A549 (cell line): Measurements from ENCODE around the gene MAD2L1BP. TPM values are rescaled to one million over a fixed set of nuclear protein-coding genes. Genes with fewer than 3 reads are reported as not detected.

Experiments
- ATAC-seq, 2 experiments: fragments of 200-7000 bp in 1 of 2; fragments of >200 bp in 1 of 2; cut with Nextera tagmentation in 1 of 2; cut with Tn5 transposase in 1 of 2; 3 replicates each; pipeline versions ENCODE4 v1.8.0 to v1.9.1; 2018 to 2020; ENCODE audit warnings: mild to moderate bottlenecking in 1 of 2, moderate library complexity in 1 of 2
- CTCF ChIA-PET: fragments of 300-600 bp; sonication (Branson Sonifier 250); formaldehyde crosslinking; extraction: SDS; loops from one replicate; lab custom pipeline; 2021; ENCODE audit warnings: antibody characterized with exemption, inconsistent platforms; lab: Yijun Ruan, JAX
- POLR2A ChIA-PET: fragments of 350-600 bp; formaldehyde crosslinking; extraction: SDS; loops from one replicate; lab custom pipeline; 2021; ENCODE audit warnings: antibody characterized with exemption, inconsistent platforms; lab: Yijun Ruan, JAX
- DNase-seq, 2 experiments: peaks; one replicate each; pipeline versions ENCODE4 v3.0.0 to v3.0.0-alpha.2; 2011 to 2016; ENCODE audit warnings: low read depth in 1 of 2, low spot score in 1 of 2
- FAIRE-seq: peaks from 2 replicates; lab custom pipeline; 2011; peaks lifted over from hg19 to GRCh38; lab: Jason Lieb, UNC
- H3K27ac ChIP-seq, 2 experiments: fragments of >200 bp; sonication (Bioruptor Twin); formaldehyde crosslinking; 3 replicates each; pipeline ENCODE4 v1.5.1; 2016 to 2017
- H3K4me1 ChIP-seq: fragments of >200 bp; sonication (Bioruptor Twin); formaldehyde crosslinking; 3 replicates; pipeline ENCODE4 v1.6.1; 2016
- H3K4me2 ChIP-seq: fragments of >200 bp; sonication (Bioruptor Twin); formaldehyde crosslinking; 3 replicates; pipeline ENCODE4 v1.6.1; 2016
- H3K4me3 ChIP-seq: fragments of >200 bp; sonication (Bioruptor Twin); formaldehyde crosslinking; 3 replicates; pipeline ENCODE4 v1.5.1; 2016
- H3K9me3 ChIP-seq: fragments of >200 bp; sonication (Bioruptor Twin); formaldehyde crosslinking; 3 replicates; pipeline ENCODE4 v1.6.1; 2016
- BCL3 ChIP-seq: fragments of >200 bp; sonication (Bioruptor Twin); formaldehyde crosslinking; IDR thresholded peaks from 3 replicates; pipeline ENCODE4 v1.6.1; 2016
- BHLHE40 ChIP-seq: IDR thresholded peaks from 2 replicates; pipeline ENCODE4 v1.6.1; 2012; ENCODE audit warnings: low read depth, low read length, inconsistent platforms
- CBX2 ChIP-seq: fragments of 200-600 bp; sonication (generic); IDR thresholded peaks from 2 replicates; pipeline ENCODE4 v1.6.1; 2016; ENCODE audit warnings: low read depth, mild to moderate bottlenecking, borderline replicate concordance
- CEBPB ChIP-seq, 2 experiments: fragments of >200 bp in 1 of 2; sonication (Bioruptor Twin) in 1 of 2; formaldehyde crosslinking in 1 of 2; IDR thresholded peaks; 2 replicates each; pipeline ENCODE4 v1.6.1; 2012 to 2016
- E2F6 ChIP-seq: IDR thresholded peaks from 2 replicates; pipeline ENCODE4 v1.6.1; 2012; ENCODE audit warnings: low read depth, borderline replicate concordance
- EHF ChIP-seq: fragments of 250-450 bp; sonication (Bioruptor Pico); IDR thresholded peaks from 2 replicates; pipeline ENCODE4 v1.5.0; 2020; ENCODE audit warnings: mild to moderate bottlenecking
- ELK1 ChIP-seq: fragments of 150-350 bp; IDR thresholded peaks from 2 replicates; pipeline ENCODE4 v1.6.1; 2014; ENCODE audit warnings: low read depth, mild to moderate bottlenecking, low read length
- ESRRA ChIP-seq: fragments of 150-350 bp; IDR thresholded peaks from 2 replicates; pipeline ENCODE4 v1.6.1; 2014; ENCODE audit warnings: mild to moderate bottlenecking, low read length, borderline replicate concordance
- FOSL2 ChIP-seq, 2 experiments: fragments of 450-650 bp in 1 of 2; fragments of >200 bp in 1 of 2; sonication (Bioruptor Twin) in 1 of 2; formaldehyde crosslinking; IDR thresholded peaks; 2 replicates each; pipeline versions ENCODE4 v1.5.0 to v1.6.1; 2016 to 2020; ENCODE audit warnings: mild to moderate bottlenecking in 1 of 2, moderate library complexity in 1 of 2
- FOXS1 ChIP-seq: fragments of 250-450 bp; sonication (Bioruptor Pico); IDR thresholded peaks from 2 replicates; pipeline ENCODE4 v1.5.0; 2020; ENCODE audit warnings: mild to moderate bottlenecking, moderate library complexity
- GATA3 ChIP-seq: IDR thresholded peaks from 2 replicates; pipeline ENCODE4 v1.6.1; 2012; ENCODE audit warnings: borderline replicate concordance
- HEYL ChIP-seq: fragments of 250-450 bp; sonication (Bioruptor Pico); IDR thresholded peaks from 2 replicates; pipeline ENCODE4 v1.8.0; 2021; ENCODE audit warnings: mild to moderate bottlenecking, moderate library complexity
- HOXB5 ChIP-seq: fragments of 250-450 bp; sonication (Bioruptor Pico); IDR thresholded peaks from 2 replicates; pipeline ENCODE4 v1.5.0; 2020; ENCODE audit warnings: mild to moderate bottlenecking, moderate library complexity
- JUN ChIP-seq, 2 experiments: fragments of >200 bp; sonication (Bioruptor Twin); formaldehyde crosslinking; IDR thresholded peaks; 2 replicates in 1 of 2; 3 replicates in 1 of 2; pipeline ENCODE4 v1.6.1; 2016 to 2017
- KDM5A ChIP-seq: fragments of 200-600 bp; sonication (generic); IDR thresholded peaks from 2 replicates; pipeline ENCODE4 v1.6.1; 2016; ENCODE audit warnings: antibody characterized with exemption, mild to moderate bottlenecking
- MAZ ChIP-seq: fragments of 150-350 bp; IDR thresholded peaks from 2 replicates; pipeline ENCODE4 v1.6.1; 2014; ENCODE audit warnings: antibody characterized with exemption, low read depth, low read length, borderline replicate concordance
- MYC ChIP-seq: IDR thresholded peaks from 2 replicates; pipeline ENCODE4 v1.6.1; 2012; ENCODE audit warnings: mild to moderate bottlenecking, inconsistent platforms, low read length, improper control_type of control experiment, borderline replicate concordance
- NPAS2 ChIP-seq: fragments of 250-450 bp; sonication (Bioruptor Pico); IDR thresholded peaks from 2 replicates; pipeline ENCODE4 v1.8.0; 2022; ENCODE audit warnings: mild to moderate bottlenecking, moderate library complexity, borderline replicate concordance
- NR3C1 ChIP-seq: fragments of >200 bp; sonication (Bioruptor Twin); formaldehyde crosslinking; IDR thresholded peaks from 3 replicates; pipeline ENCODE4 v1.6.1; 2017
- PHF8 ChIP-seq: fragments of 200-600 bp; sonication (generic); IDR thresholded peaks from 2 replicates; pipeline ENCODE4 v1.6.1; 2016; ENCODE audit warnings: low read depth, mild to moderate bottlenecking, antibody characterized with exemption, moderate library complexity, borderline replicate concordance
- POLR2A ChIP-seq: IDR thresholded peaks from 2 replicates; pipeline ENCODE4 v1.6.1; 2012; ENCODE audit warnings: mild to moderate bottlenecking, low read length
- RCOR1 ChIP-seq: fragments of 150-350 bp; IDR thresholded peaks from 2 replicates; pipeline ENCODE4 v1.6.1; 2014; ENCODE audit warnings: antibody characterized with exemption, low read length, low read depth
- RFX5 ChIP-seq: fragments of 450-650 bp; IDR thresholded peaks from 2 replicates; pipeline ENCODE4 v1.7.1; 2014; ENCODE audit warnings: antibody characterized with exemption, mild to moderate bottlenecking, moderate library complexity
- RNF2 ChIP-seq: fragments of 200-600 bp; sonication (generic); IDR thresholded peaks from 2 replicates; pipeline ENCODE4 v1.6.1; 2016; ENCODE audit warnings: low read depth, mild to moderate bottlenecking, antibody characterized with exemption, moderate library complexity, borderline replicate concordance
- TP53 ChIP-seq: fragments of 250-450 bp; sonication (Bioruptor Pico); IDR thresholded peaks from 2 replicates; pipeline ENCODE4 v1.5.0; 2021; ENCODE audit warnings: mild to moderate bottlenecking, moderate library complexity
- USF2 ChIP-seq: fragments of 450-650 bp; IDR thresholded peaks from 2 replicates; pipeline ENCODE4 v1.6.1; 2014; ENCODE audit warnings: antibody characterized with exemption
- ZSCAN20 ChIP-seq: fragments of 250-450 bp; sonication (Bioruptor Pico); IDR thresholded peaks from 2 replicates; pipeline ENCODE4 v1.8.0; 2022; ENCODE audit warnings: mild to moderate bottlenecking, moderate library complexity
- WGBS: methylation state at CpG from one replicate; pipeline ENCODE4 v1.1.6; 2017; ENCODE audit errors: missing lambda C conversion rate; 5-methylcytosine and 5-hydroxymethylcytosine counted together
- polyA plus RNA-seq, 4 experiments: library from polyadenylated mRNA; depleted of rRNA in 3 of 4; stranded (reverse); fragments of >200 nt; fragmentation: RNase III in 1 of 4; extraction: RNeasy Plus Mini Kit Qiagen cat#74134 plus additional on column Dnase treatment in 1 of 4; gene quantifications; 2 replicates in 3 of 4; 3 replicates in 1 of 4; pipeline ENCODE4 v1.2.3, GENCODE V29; 2011 to 2017

The MAD2L1BP gene
- polyA plus RNA-seq, 2 of the 4 experiments (the other 2 are of a cell fraction), result 22.0 to 26.7 TPM

- DNase-seq, result peak in 1 of 2 experiments; percentile 66
- POLR2A ChIA-PET, result interaction anchor here (1.9 to 2.6 kb wide), 2 partner anchors 9 to 15 kb away, joined by 10 to 13 read pairs; partner anchors contain the start of genes GTPBP2 and MAD2L1BP
Observed at GRCh38 chr6:43644940-43645612, 9.4 kb downstream of the MAD2L1BP start, which contains the start of gene RSPH9. Gene RSPH9 (plus strand): TSS chr6:43645036. CDS start chr6:43645099, 63 bp downstream.

GRCh38 chr6:43645613-43645964 lies 9.9 kb downstream of the MAD2L1BP start:
- peak overlapping the region; percentile 43 for H3K4me3 ChIP-seq
- H3K4me1 ChIP-seq, result no peaks in the 10 kb centered on the region
- POLR2A ChIA-PET, result interaction anchor here (1.9 to 2.6 kb wide), 2 partner anchors 10 to 16 kb away, joined by 10 to 13 read pairs; partner anchors contain the start of genes GTPBP2 and MAD2L1BP
- H3K9me3 ChIP-seq, result no peaks in the 10 kb centered on the region
- 55% methylated on average over 9 of the region's 9 CpGs for WGBS
- TF ChIP-seq FOXS1 (no peak), JUN (IDR thresholded peaks at IDR 0.05) (no peak)
- TF ChIP-seq, all 56 proteins: peak for 0
- FAIRE-seq (no peak), ATAC-seq (peak; percentile 48 to 52; a peak in 5 of 6 replicates), DNase-seq (no peak)
- CTCF ChIA-PET, result interaction anchor here (1.2 to 5.1 kb wide), 3 partner anchors 11 to 26 kb away, joined by 3 to 24 read pairs (median 4); no protein-coding TSS in a partner anchor
- Histone ChIP-seq H3K27ac (peak overlapping the region; percentile 11 to 78; a peak in 4 of 6 replicates), H3K4me2 (peak overlapping the region; percentile 65)

More at GRCh38 chr6:43644940-43645612, 9.4 kb downstream of the MAD2L1BP start, which contains the start of gene RSPH9:
- ATAC-seq, result peak; percentile 89 to 91
- no peaks in the 10 kb centered on the region for H3K4me1 ChIP-seq
- WGBS, result 53% methylated on average over 28 of the region's 52 CpGs
- peak within 1 kb of the TSS; percentile 65 for H3K4me2 ChIP-seq
- peak within 1 kb of the TSS; percentile 11 to 78; a peak in 4 of 6 replicates for H3K27ac ChIP-seq
- H3K4me3 ChIP-seq, result peak within 1 kb of the TSS; percentile 43
- no peaks in the 10 kb centered on the region for H3K9me3 ChIP-seq
- no peak for TF ChIP-seq ELK1
- no peak for TF ChIP-seq EHF (CRISPR knock-in tag)
- TF ChIP-seq JUN (IDR thresholded peaks at IDR 0.05), result no peak
- TF ChIP-seq NR3C1, result no peak
- no peak for TF ChIP-seq HEYL (CRISPR knock-in tag)
- TF ChIP-seq E2F6, result no peak
- TF ChIP-seq BHLHE40, result no peak
- TF ChIP-seq KDM5A, result no peak
- TF ChIP-seq POLR2A, result no peak
- no peak for TF ChIP-seq ESRRA
- TF ChIP-seq BCL3, result no peak
- no peak for TF ChIP-seq CEBPB (IDR thresholded peaks at IDR 0.05)
- TF ChIP-seq CBX2, result no peak
- CTCF ChIA-PET, result interaction anchor here (1.2 to 5.1 kb wide), 3 partner anchors 12 to 25 kb away, joined by 3 to 24 read pairs (median 4); no protein-coding TSS in a partner anchor
- no peak for FAIRE-seq

GRCh38 chr6:43647613-43648012 lies 12.0 kb downstream of the MAD2L1BP start:
- no peak for DNase-seq
- FAIRE-seq, result no peak
- TF ChIP-seq FOXS1 (no peak), ESRRA (no peak), MAZ (no peak), BHLHE40 (no peak), PHF8 (no peak), JUN (IDR thresholded peaks at IDR 0.05) (no peak), TP53 (CRISPR knock-in tag) (no peak), RNF2 (no peak), MYC (no peak), ZSCAN20 (CRISPR knock-in tag) (no peak), RFX5 (no peak), GATA3 (no peak), E2F6 (no peak), HOXB5 (no peak), NPAS2 (no peak), RCOR1 (no peak), FOSL2 (IDR thresholded peaks at IDR 0.05) (no peak), FOSL2 (CRISPR knock-in tag; IDR thresholded peaks at IDR 0.05) (no peak), USF2 (no peak)
- Histone ChIP-seq H3K4me2 (no peak overlapping the region), H3K4me3 (no peak overlapping the region), H3K27ac (no peak overlapping the region), H3K4me1 (no peaks in the 10 kb centered on the region), H3K9me3 (no peaks in the 10 kb centered on the region)
- ATAC-seq, result no peak
- ChIA-PET CTCF (interaction anchor here (1.2 to 2.4 kb wide), 3 partner anchors 9 to 431 kb away, joined by 3 to 11 read pairs (median 4); no protein-coding TSS in a partner anchor), POLR2A (no interaction called here)
- 94% methylated on average over 3 of the region's 3 CpGs for WGBS
